ENCODE data around the gene KRTAP4-4. TPM values are rescaled to one million over a fixed set of nuclear protein-coding genes. Genes with fewer than 3 reads are reported as not detected.
A peak's percentile ranks its signal among the peaks of the same experiment; 100 is the strongest.
"Not testable (repeated sequence)": the region's sequence is repeated elsewhere in the genome, so short reads cannot be mapped to it uniquely, and the experiment has no call there.

The KRTAP4-4 gene
- total RNA-seq, result not detected in 2 replicates

DNA sequence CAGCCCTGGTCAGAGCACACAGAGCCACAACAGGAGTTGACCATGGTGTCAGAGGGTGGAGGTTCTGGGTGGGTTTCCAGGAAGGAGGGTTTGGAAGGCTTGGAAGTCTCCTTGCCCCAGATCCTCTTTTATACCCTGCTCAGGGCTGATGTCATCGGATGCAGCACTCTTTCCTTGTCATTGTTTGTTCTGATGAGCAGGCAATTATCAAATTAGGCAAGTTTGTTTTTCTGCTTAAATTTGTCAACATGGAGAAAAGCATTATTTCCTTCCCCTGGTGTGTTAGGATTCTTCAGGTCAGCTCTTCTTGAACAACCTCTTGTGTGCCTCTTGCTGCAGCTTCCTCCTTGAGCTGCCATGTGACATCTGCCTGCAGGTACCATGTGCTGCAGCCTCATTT, at the start of gene KRTAP4-4:
Gene KRTAP4-4 (minus strand): TSS at position 101 of the 400 bp plus-strand sequence. CDS start 57 bp downstream, at position 44.
- H3K27ac ChIP-seq (ENCODE audit: low read depth, low read length), result no peak within 1 kb of the TSS
- H3K4me1 ChIP-seq (ENCODE audit: insufficient read depth, low read length), result no peaks in the 10 kb centered on the region
- no peak for DNase-seq (ENCODE audit: insufficient read length, low spot score, missing footprints)
- no peak within 1 kb of the TSS for H3K4me3 ChIP-seq (ENCODE audit: insufficient read depth, low read length)
- no peaks in the 10 kb centered on the region for H3K79me2 ChIP-seq (ENCODE audit: insufficient read depth, low read length)
- H4K20me1 ChIP-seq (ENCODE audit: insufficient read depth, low read length), result no peaks in the 10 kb centered on the region
- H3K9me3 ChIP-seq (ENCODE audit: low read depth, low read length), result no peaks in the 10 kb centered on the region
- no peak within 1 kb of the TSS for H3K4me2 ChIP-seq (ENCODE audit: insufficient read depth, low read length)
- no peaks in the 10 kb centered on the region for H3K27me3 ChIP-seq (ENCODE audit: insufficient read depth, low read length)
- TF ChIP-seq, protein P1, sequence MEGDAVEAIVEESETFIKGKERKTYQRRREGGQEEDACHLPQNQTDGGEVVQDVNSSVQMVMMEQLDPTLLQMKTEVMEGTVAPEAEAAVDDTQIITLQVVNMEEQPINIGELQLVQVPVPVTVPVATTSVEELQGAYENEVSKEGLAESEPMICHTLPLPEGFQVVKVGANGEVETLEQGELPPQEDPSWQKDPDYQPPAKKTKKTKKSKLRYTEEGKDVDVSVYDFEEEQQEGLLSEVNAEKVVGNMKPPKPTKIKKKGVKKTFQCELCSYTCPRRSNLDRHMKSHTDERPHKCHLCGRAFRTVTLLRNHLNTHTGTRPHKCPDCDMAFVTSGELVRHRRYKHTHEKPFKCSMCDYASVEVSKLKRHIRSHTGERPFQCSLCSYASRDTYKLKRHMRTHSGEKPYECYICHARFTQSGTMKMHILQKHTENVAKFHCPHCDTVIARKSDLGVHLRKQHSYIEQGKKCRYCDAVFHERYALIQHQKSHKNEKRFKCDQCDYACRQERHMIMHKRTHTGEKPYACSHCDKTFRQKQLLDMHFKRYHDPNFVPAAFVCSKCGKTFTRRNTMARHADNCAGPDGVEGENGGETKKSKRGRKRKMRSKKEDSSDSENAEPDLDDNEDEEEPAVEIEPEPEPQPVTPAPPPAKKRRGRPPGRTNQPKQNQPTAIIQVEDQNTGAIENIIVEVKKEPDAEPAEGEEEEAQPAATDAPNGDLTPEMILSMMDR (IDR thresholded peaks at IDR 0.05; ENCODE audit: extremely low read depth, low read depth, low read length), result no peak
- no peak within 1 kb of the TSS for H2AFZ ChIP-seq (ENCODE audit: low read length)
- H3K36me3 ChIP-seq (ENCODE audit: insufficient read depth, low read length), result no peaks in the 10 kb centered on the region

DNA sequence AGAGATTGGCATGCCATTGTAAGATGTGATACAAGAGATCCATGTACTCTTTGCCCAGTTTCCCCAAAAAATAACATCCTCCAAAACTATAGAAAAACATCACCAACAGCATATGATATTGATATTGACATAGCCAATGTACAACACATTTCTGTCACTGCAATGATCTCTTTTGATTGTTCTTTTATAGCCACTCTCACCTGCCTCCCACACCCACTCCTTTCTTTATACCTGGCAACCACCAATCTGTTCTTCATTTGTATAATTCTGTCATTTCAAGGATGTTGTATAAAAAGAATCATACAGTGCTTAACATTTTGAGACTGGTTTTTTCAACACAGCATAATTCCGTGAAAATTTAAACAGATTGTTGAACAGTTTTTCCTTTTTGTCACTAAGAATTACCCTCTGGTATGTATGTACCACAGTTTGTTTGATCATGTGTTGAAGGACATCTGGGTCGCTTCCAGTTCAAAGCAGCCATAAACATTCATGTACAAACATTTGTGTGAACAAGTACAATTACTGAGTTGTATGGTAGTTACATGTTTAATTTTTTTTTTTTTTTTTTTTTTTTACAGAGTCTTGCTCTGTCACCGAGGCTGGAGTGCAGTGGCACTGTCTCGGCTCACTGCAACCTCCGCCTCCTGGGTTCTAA, 39.0 kb upstream of the KRTAP4-4 start:
- H3K27ac ChIP-seq (ENCODE audit: low read depth, low read length), result no peak overlapping the region
- TF ChIP-seq, protein P1 (IDR thresholded peaks at IDR 0.05; ENCODE audit: extremely low read depth, low read depth, low read length), result no peak

DNA sequence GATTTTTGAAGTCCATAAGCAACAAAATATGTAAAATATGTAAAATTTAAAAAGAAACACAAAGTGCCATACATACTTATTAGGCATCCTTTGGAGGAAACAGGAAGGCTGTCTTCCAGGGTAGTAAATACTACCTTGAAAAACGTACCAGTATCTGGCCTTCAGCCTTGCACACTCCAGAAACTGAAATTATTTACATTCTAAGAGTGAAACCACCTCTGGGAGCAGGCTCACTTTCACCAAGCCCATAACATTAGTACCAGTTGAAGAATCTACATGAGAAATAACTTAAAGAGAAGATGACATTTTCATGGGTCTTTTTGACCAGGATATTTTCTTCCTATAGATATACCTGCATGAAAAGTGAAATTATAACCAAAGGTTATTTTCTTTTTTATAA, 35.5 kb upstream of the KRTAP4-4 start:
- Histone ChIP-seq H3K27ac (ENCODE audit: low read depth, low read length) (no peak overlapping the region), H3K9me3 (ENCODE audit: low read depth, low read length) (no peaks in the 10 kb centered on the region)
- TF ChIP-seq, protein P1 (IDR thresholded peaks at IDR 0.05; ENCODE audit: extremely low read depth, low read depth, low read length), result no peak

More for the DNA sequence above, 39.0 kb upstream of the KRTAP4-4 start:
- Histone ChIP-seq H3K36me3 (ENCODE audit: insufficient read depth, low read length) (no peaks in the 10 kb centered on the region), H4K20me1 (ENCODE audit: insufficient read depth, low read length) (no peaks in the 10 kb centered on the region), H3K27me3 (ENCODE audit: insufficient read depth, low read length) (no peaks in the 10 kb centered on the region), H2AFZ (ENCODE audit: low read length) (no peak overlapping the region), H3K4me3 (ENCODE audit: insufficient read depth, low read length) (no peak overlapping the region), H3K4me1 (ENCODE audit: insufficient read depth, low read length) (peaks cover 10% of the 10 kb centered on the region), H3K79me2 (ENCODE audit: insufficient read depth, low read length) (no peaks in the 10 kb centered on the region), H3K4me2 (ENCODE audit: insufficient read depth, low read length) (no peak overlapping the region), H3K9me3 (ENCODE audit: low read depth, low read length) (no peaks in the 10 kb centered on the region)
- no peak for DNase-seq (ENCODE audit: insufficient read length, low spot score, missing footprints)

DNA sequence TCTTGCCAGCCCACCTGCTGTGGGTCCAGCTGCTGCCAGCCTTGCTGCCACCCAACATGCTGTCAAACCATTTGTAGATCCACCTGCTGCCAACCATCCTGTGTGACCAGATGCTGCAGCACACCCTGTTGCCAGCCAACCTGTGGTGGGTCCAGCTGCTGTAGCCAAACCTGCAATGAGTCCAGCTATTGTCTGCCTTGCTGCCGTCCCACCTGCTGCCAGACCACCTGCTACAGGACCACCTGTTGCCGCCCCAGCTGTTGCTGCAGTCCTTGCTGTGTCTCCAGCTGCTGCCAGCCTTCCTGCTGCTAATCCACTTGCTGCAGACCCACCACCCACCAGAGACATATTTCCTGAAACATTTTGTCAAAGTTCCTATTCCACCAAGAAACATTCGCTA, 29.8 kb upstream of the KRTAP4-4 start:
- Histone ChIP-seq H3K4me3 (ENCODE audit: insufficient read depth, low read length) (no peak overlapping the region), H3K9me3 (ENCODE audit: low read depth, low read length) (no peaks in the 10 kb centered on the region), H3K27me3 (ENCODE audit: insufficient read depth, low read length) (no peaks in the 10 kb centered on the region), H3K36me3 (ENCODE audit: insufficient read depth, low read length) (no peaks in the 10 kb centered on the region), H3K4me2 (ENCODE audit: insufficient read depth, low read length) (no peak overlapping the region), H3K27ac (ENCODE audit: low read depth, low read length) (no peak overlapping the region), H2AFZ (ENCODE audit: low read length) (no peak overlapping the region), H3K4me1 (ENCODE audit: insufficient read depth, low read length) (no peaks in the 10 kb centered on the region), H4K20me1 (ENCODE audit: insufficient read depth, low read length) (no peaks in the 10 kb centered on the region), H3K79me2 (ENCODE audit: insufficient read depth, low read length) (no peaks in the 10 kb centered on the region)
- TF ChIP-seq, protein P1 (IDR thresholded peaks at IDR 0.05; ENCODE audit: extremely low read depth, low read depth, low read length), result no peak
- DNase-seq (ENCODE audit: insufficient read length, low spot score, missing footprints), result no peak

More for the DNA sequence above, 35.5 kb upstream of the KRTAP4-4 start:
- H3K79me2 ChIP-seq (ENCODE audit: insufficient read depth, low read length), result no peaks in the 10 kb centered on the region
- DNase-seq (ENCODE audit: insufficient read length, low spot score, missing footprints), result no peak
- no peaks in the 10 kb centered on the region for H3K27me3 ChIP-seq (ENCODE audit: insufficient read depth, low read length)
- peak overlapping the region; percentile 44 for H3K4me2 ChIP-seq (ENCODE audit: insufficient read depth, low read length)
- H3K4me3 ChIP-seq (ENCODE audit: insufficient read depth, low read length), result no peak overlapping the region
- H3K4me1 ChIP-seq (ENCODE audit: insufficient read depth, low read length), result peaks cover 10% of the 10 kb centered on the region
- no peaks in the 10 kb centered on the region for H4K20me1 ChIP-seq (ENCODE audit: insufficient read depth, low read length)
- peak overlapping the region; percentile 74 for H2AFZ ChIP-seq (ENCODE audit: low read length)
- no peaks in the 10 kb centered on the region for H3K36me3 ChIP-seq (ENCODE audit: insufficient read depth, low read length)

DNA sequence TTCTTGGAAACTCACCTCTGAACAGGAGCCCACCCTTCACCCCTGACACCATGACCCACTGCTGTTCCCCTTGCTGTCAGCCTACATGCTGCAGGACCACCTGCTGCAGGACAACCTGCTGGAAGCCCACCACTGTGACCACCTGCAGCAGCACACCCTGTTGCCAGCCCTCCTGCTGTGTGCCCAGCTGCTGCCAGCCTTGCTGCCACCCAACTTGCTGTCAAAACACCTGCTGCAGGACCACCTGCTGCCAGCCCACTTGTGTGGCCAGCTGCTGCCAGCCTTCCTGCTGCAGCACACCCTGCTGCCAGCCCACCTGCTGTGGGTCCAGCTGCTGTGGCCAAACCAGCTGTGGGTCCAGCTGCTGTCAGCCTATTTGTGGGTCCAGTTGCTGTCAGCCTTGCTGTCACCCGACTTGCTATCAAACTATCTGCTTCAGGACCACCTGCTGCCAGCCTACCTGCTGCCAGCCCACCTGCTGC, 29.3 kb upstream of the KRTAP4-4 start, which contains the start of gene KRTAP9-1:
Gene KRTAP9-1 (plus strand): TSS at position 51 of the 482 bp plus-strand sequence. CDS start 0 bp downstream, at position 51.
- not testable (repeated sequence) for H3K4me1 ChIP-seq (ENCODE audit: insufficient read depth, low read length); H3K4me3 ChIP-seq (ENCODE audit: insufficient read depth, low read length); H3K36me3 ChIP-seq (ENCODE audit: insufficient read depth, low read length); H2AFZ ChIP-seq (ENCODE audit: low read length); H3K27me3 ChIP-seq (ENCODE audit: insufficient read depth, low read length); H3K9me3 ChIP-seq (ENCODE audit: low read depth, low read length); DNase-seq (ENCODE audit: insufficient read length, low spot score, missing footprints); H3K27ac ChIP-seq (ENCODE audit: low read depth, low read length); H3K79me2 ChIP-seq (ENCODE audit: insufficient read depth, low read length); H4K20me1 ChIP-seq (ENCODE audit: insufficient read depth, low read length); H3K4me2 ChIP-seq (ENCODE audit: insufficient read depth, low read length)
